Peyer's patch (tissue), 4 donors: ENCODE data around the gene CCNDBP1.

Source experiments
- POLR2A ChIP-seq, 2 donors: fragments of 450-650 bp; IDR thresholded peaks; one replicate each; pipeline ENCODE4 v1.5.1; 2017; ENCODE audit warnings: antibody characterized with exemption in 2 of 2, mild to moderate bottlenecking in 2 of 2, moderate library complexity in 2 of 2
- TF ChIP-seq, protein P1 (sequence below), 6 experiments: fragments of 450-650 bp in 4 of 6; fragments of 200-600 bp in 2 of 6; sonication (generic) in 1 of 6; IDR thresholded peaks; one replicate each; pipeline ENCODE4 v1.5.1; 2017 to 2019; ENCODE audit warnings: antibody characterized with exemption in 6 of 6, mild to moderate bottlenecking in 3 of 6, moderate library complexity in 1 of 6

DNA sequence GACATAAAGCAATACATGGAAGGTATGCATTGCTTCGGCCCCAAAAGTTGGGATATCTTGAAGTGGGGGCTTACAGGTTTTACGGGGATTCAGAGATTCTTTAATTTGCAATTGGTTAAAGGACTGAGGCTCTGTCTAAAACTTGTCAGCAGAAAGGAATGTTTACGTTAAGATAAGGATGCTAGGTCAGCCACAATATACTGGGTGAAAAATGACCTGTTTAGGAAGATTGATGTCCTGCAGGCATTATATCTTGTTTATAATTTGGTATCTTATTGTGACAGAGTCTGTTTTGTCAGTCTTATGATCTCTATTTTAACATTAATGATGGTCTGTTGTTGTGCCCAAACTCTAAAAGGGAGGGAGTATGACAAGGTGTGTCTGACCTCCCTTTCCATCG, 15.3 kb upstream of the CCNDBP1 start:
- TF ChIP-seq POLR2A (IDR thresholded peaks at IDR 0.05) = no peak
- TF ChIP-seq, protein P1, sequence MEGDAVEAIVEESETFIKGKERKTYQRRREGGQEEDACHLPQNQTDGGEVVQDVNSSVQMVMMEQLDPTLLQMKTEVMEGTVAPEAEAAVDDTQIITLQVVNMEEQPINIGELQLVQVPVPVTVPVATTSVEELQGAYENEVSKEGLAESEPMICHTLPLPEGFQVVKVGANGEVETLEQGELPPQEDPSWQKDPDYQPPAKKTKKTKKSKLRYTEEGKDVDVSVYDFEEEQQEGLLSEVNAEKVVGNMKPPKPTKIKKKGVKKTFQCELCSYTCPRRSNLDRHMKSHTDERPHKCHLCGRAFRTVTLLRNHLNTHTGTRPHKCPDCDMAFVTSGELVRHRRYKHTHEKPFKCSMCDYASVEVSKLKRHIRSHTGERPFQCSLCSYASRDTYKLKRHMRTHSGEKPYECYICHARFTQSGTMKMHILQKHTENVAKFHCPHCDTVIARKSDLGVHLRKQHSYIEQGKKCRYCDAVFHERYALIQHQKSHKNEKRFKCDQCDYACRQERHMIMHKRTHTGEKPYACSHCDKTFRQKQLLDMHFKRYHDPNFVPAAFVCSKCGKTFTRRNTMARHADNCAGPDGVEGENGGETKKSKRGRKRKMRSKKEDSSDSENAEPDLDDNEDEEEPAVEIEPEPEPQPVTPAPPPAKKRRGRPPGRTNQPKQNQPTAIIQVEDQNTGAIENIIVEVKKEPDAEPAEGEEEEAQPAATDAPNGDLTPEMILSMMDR (IDR thresholded peaks at IDR 0.05) = no peak
